Measurements from ENCODE around the gene BBX. TPM values are rescaled to one million over a fixed set of nuclear protein-coding genes. Genes with fewer than 3 reads are reported as not detected.
"Not testable (repeated sequence)": the region's sequence is repeated elsewhere in the genome, so short reads cannot be mapped to it uniquely, and the experiment has no call there.

BBX gene
- total and polyA plus RNA-seq, 4 donors, result 10.0 to 77.8 (median 45.0) TPM

DNA sequence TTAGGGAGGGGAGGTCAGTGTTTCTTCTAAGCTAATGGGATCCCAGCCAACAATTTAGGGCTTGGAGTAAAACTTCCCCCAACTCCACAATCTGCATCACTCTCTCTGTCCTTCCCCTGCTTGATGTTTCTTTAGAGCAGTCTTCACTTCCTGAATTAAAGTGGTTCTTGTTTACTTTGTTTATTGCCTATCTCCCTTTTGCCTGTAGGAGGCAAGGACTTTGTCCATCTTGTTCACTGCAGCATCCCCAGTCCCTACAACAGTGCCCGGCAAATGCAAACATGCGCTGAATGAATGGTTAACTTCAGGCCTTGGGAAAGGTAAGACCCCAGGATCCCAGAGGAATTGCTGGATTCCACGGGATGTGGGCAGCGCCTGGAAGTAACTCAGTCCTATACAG, 312.2 kb downstream of the BBX start:
- H3K4me1 ChIP-seq (ENCODE audit: control insufficient read depth in 1 of 2, insufficient read depth in 2 of 2, low read length in 2 of 2); DNase-seq; H3K9me3 ChIP-seq (ENCODE audit: control insufficient read depth, low read length); H3K27ac ChIP-seq (ENCODE audit: low read depth in 1 of 2, low read length in 2 of 2); H3K27me3 ChIP-seq (ENCODE audit: control insufficient read depth in 1 of 2, insufficient read depth in 2 of 2, low read length in 1 of 2); H3K36me3 ChIP-seq (ENCODE audit: control insufficient read depth in 1 of 2, insufficient read depth in 2 of 2, low read length in 1 of 2); ATAC-seq (ENCODE audit: low FRiP score); H3K4me3 ChIP-seq (ENCODE audit: low read length in 2 of 2); intact Hi-C loops (cut with DNase I): not testable (repeated sequence)
- WGBS, 2 donors, result 89 to 90% methylated on average over 2 to 4 of the region's 4 CpGs

DNA sequence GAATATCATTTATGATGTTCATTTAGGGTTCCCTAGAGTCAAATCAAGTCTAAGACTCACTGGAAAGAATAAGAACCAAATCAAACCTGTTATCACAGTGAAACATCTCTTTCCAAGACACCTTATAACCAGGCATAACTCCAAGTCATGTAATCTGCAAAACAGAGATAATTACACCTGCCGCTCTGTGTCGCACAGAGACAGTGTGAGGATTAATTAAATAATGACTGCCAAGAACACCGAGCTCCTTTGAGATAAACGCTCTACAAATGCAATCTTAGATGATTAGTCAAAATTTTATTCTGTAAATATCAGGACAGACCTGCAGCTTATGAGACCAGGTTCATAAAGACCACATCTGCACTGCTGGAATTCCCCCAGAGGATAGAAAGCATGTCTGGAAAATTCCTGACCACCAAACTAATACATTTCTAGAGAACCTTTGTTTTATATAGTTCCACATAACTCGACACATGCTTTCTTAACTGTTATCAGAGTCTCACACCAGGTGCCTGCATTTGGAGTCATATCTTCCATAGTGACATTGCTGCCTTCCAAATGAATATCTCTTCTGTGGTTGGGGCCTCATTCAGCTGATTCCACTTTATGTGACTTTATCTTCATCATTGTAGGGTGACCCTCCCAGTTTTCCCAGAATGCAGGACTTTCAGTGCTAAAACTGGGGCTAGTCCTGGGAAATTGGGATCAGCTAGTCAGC, 315.3 kb downstream of the BBX start:
- H3K27me3 ChIP-seq (ENCODE audit: control insufficient read depth in 1 of 2, insufficient read depth in 2 of 2, low read length in 1 of 2), result no peaks in the 10 kb centered on the region
- H3K4me3 ChIP-seq (ENCODE audit: low read length in 2 of 2), result no peak overlapping the region
- no peak for ATAC-seq (ENCODE audit: low FRiP score)
- no peaks in the 10 kb centered on the region for H3K4me1 ChIP-seq (ENCODE audit: control insufficient read depth in 1 of 2, insufficient read depth in 2 of 2, low read length in 2 of 2)
- no peaks in the 10 kb centered on the region for H3K36me3 ChIP-seq (ENCODE audit: control insufficient read depth in 1 of 2, insufficient read depth in 2 of 2, low read length in 1 of 2)
- no peaks in the 10 kb centered on the region for H3K9me3 ChIP-seq (ENCODE audit: control insufficient read depth, low read length)
- intact Hi-C loops (cut with DNase I), result no loop called here
- 88 to 89% methylated on average over 5 of the region's 5 CpGs for WGBS, 2 donors
- no peak overlapping the region for H3K27ac ChIP-seq (ENCODE audit: low read depth in 1 of 2, low read length in 2 of 2)
- DNase-seq, result no peak

DNA sequence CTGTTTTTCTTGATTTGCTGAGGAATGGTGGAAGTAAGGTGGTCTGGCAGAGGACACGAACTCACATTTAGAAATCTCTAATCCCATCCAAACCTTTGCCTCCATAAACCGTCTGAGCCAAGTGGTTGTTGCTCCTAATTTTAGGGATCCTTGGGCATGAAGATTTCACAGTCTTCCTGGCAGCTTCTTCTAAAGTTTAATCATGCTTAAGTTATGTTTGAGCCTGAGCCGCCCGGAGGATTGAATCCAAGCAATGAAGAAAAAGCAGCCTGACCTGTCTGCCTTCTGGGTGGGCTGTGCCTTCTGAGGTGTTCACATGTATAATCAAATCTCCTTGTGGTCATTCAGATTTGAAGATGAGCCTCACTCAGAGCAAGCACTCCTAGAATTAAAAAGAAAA, 319.1 kb downstream of the BBX start:
- DNase-seq (no peak), ATAC-seq (ENCODE audit: low FRiP score) (no peak)
- Histone ChIP-seq H3K27ac (ENCODE audit: low read depth in 1 of 2, low read length in 2 of 2) (no peak overlapping the region), H3K27me3 (ENCODE audit: control insufficient read depth in 1 of 2, insufficient read depth in 2 of 2, low read length in 1 of 2) (no peaks in the 10 kb centered on the region), H3K9me3 (ENCODE audit: control insufficient read depth, low read length) (no peaks in the 10 kb centered on the region), H3K4me1 (ENCODE audit: control insufficient read depth in 1 of 2, insufficient read depth in 2 of 2, low read length in 2 of 2) (peaks cover 0 to 4% of the 10 kb centered on the region in 2 donors), H3K36me3 (ENCODE audit: control insufficient read depth in 1 of 2, insufficient read depth in 2 of 2, low read length in 1 of 2) (no peaks in the 10 kb centered on the region), H3K4me3 (ENCODE audit: low read length in 2 of 2) (no peak overlapping the region)
- WGBS, 2 donors, result 9 to 10% methylated on average over 4 of the region's 4 CpGs
- intact Hi-C loops (cut with DNase I), result loop anchor here in 1 of 2 donors (10.0 kb wide), 1 partner anchor 607 kb away; no protein-coding TSS in a partner anchor

DNA sequence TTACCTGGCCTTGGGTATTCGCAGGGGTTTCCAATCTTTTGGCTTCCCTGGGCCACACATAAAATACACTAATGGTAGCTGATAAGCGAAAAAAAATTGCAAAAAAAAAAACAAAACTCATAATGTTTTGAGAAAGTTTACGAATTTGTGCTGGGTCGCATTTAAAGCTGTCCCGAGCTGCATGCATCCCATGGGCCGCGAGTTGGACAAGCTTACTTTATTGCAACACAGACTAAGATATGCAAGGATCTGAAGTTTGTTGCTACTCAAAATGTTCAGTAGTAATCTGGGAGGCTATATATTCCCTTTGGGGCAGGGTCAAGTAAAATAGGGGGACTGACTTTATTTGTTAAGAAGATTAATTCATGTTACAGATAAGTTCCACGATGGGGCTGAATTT, 320.2 kb downstream of the BBX start:
- WGBS, 2 donors, result 84 to 89% methylated on average over 8 of the region's 8 CpGs
- DNase-seq (no peak), ATAC-seq (ENCODE audit: low FRiP score) (no peak)
- Histone ChIP-seq H3K9me3 (ENCODE audit: control insufficient read depth, low read length) (no peaks in the 10 kb centered on the region), H3K4me1 (ENCODE audit: control insufficient read depth in 1 of 2, insufficient read depth in 2 of 2, low read length in 2 of 2) (peaks cover 0 to 4% of the 10 kb centered on the region in 2 donors), H3K4me3 (ENCODE audit: low read length in 2 of 2) (no peak overlapping the region), H3K36me3 (ENCODE audit: control insufficient read depth in 1 of 2, insufficient read depth in 2 of 2, low read length in 1 of 2) (no peaks in the 10 kb centered on the region), H3K27me3 (ENCODE audit: control insufficient read depth in 1 of 2, insufficient read depth in 2 of 2, low read length in 1 of 2) (no peaks in the 10 kb centered on the region), H3K27ac (ENCODE audit: low read depth in 1 of 2, low read length in 2 of 2) (no peak overlapping the region)
- intact Hi-C loops (cut with DNase I), result loop anchor here in 1 of 2 donors (10.0 kb wide), 1 partner anchor 608 kb away; no protein-coding TSS in a partner anchor

- 62 to 66% methylated on average over 11 of the region's 11 CpGs for WGBS, 2 donors
- H3K27ac ChIP-seq (ENCODE audit: low read depth in 1 of 2, low read length in 2 of 2), result no peak overlapping the region
- intact Hi-C loops (cut with DNase I), result loop anchor here (5.0 to 10.0 kb wide), 4 partner anchors 82 to 611 kb away; no protein-coding TSS in a partner anchor
- H3K4me1 ChIP-seq (ENCODE audit: control insufficient read depth in 1 of 2, insufficient read depth in 2 of 2, low read length in 2 of 2), result peaks cover 0 to 4% of the 10 kb centered on the region in 2 donors
- no peak for DNase-seq
- no peaks in the 10 kb centered on the region for H3K9me3 ChIP-seq (ENCODE audit: control insufficient read depth, low read length)
- H3K27me3 ChIP-seq (ENCODE audit: control insufficient read depth in 1 of 2, insufficient read depth in 2 of 2, low read length in 1 of 2), result no peaks in the 10 kb centered on the region
- H3K36me3 ChIP-seq (ENCODE audit: control insufficient read depth in 1 of 2, insufficient read depth in 2 of 2, low read length in 1 of 2), result no peaks in the 10 kb centered on the region
- no peak overlapping the region for H3K4me3 ChIP-seq (ENCODE audit: low read length in 2 of 2)
- ATAC-seq (ENCODE audit: low FRiP score), result no peak
Measured at GRCh38 chr3:107845380-107846278, 322.9 kb downstream of the BBX start.

- Histone ChIP-seq H3K36me3 (ENCODE audit: control insufficient read depth in 1 of 2, insufficient read depth in 2 of 2, low read length in 1 of 2) (no peaks in the 10 kb centered on the region), H3K4me3 (ENCODE audit: low read length in 2 of 2) (no peak overlapping the region), H3K27ac (ENCODE audit: low read depth in 1 of 2, low read length in 2 of 2) (no peak overlapping the region), H3K4me1 (ENCODE audit: control insufficient read depth in 1 of 2, insufficient read depth in 2 of 2, low read length in 2 of 2) (peaks cover 0 to 4% of the 10 kb centered on the region in 2 donors), H3K27me3 (ENCODE audit: control insufficient read depth in 1 of 2, insufficient read depth in 2 of 2, low read length in 1 of 2) (no peaks in the 10 kb centered on the region), H3K9me3 (ENCODE audit: control insufficient read depth, low read length) (no peaks in the 10 kb centered on the region)
- peak; percentile 83 for ATAC-seq (ENCODE audit: low FRiP score)
- intact Hi-C loops (cut with DNase I), result loop anchor here (5.0 to 10.0 kb wide), 4 partner anchors 81 to 612 kb away; no protein-coding TSS in a partner anchor
- 45 to 48% methylated on average over 10 of the region's 10 CpGs for WGBS, 2 donors
- DNase-seq, result peak; percentile 78 to 91
Measured at GRCh38 chr3:107846279-107846852, 323.6 kb downstream of the BBX start.

GRCh38 chr3:107847791-107848190, 325.0 kb downstream of the BBX start:
- 89 to 92% methylated on average over 8 of the region's 8 CpGs for WGBS, 2 donors
- Histone ChIP-seq H3K4me1 (ENCODE audit: control insufficient read depth in 1 of 2, insufficient read depth in 2 of 2, low read length in 2 of 2) (peaks cover 0 to 4% of the 10 kb centered on the region in 2 donors), H3K27me3 (ENCODE audit: control insufficient read depth in 1 of 2, insufficient read depth in 2 of 2, low read length in 1 of 2) (no peaks in the 10 kb centered on the region), H3K9me3 (ENCODE audit: control insufficient read depth, low read length) (peaks cover 2% of the 10 kb centered on the region), H3K27ac (ENCODE audit: low read depth in 1 of 2, low read length in 2 of 2) (no peak overlapping the region), H3K4me3 (ENCODE audit: low read length in 2 of 2) (no peak overlapping the region), H3K36me3 (ENCODE audit: control insufficient read depth in 1 of 2, insufficient read depth in 2 of 2, low read length in 1 of 2) (no peaks in the 10 kb centered on the region)
- ATAC-seq (ENCODE audit: low FRiP score), result no peak
- no peak for DNase-seq
- intact Hi-C loops (cut with DNase I), result loop anchor here (5.0 to 10.0 kb wide), 4 partner anchors 80 to 613 kb away; no protein-coding TSS in a partner anchor

DNA sequence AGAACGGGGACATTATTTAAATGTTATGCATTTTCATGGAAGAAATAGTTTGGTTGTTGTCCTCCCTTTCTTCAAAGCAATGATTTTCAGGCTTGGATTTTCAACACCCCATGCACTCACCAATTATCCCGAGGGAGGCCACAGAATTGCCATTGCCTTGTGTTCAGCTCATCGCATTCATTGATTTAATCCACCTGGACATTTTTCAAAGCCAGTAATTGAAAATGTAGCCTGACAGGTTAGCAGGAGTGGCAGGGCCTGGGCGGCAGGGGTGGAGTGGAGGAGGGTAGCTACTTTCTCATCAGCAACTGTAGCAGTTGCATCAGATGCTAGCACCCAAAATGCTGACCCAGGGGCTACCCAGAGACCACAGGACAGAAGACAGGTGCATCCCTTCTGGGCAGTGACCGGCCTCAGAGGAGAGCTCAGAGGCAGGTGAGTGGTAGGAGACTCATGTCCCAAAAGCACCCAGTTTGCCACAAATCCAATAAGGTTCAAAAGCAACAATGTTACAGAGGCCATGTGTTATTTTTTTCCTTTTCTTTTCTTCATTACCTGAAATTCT, 325.7 kb downstream of the BBX start:
- DNase-seq (no peak), ATAC-seq (ENCODE audit: low FRiP score) (no peak)
- intact Hi-C loops (cut with DNase I), result loop anchor here (5.0 to 10.0 kb wide), 4 partner anchors 79 to 614 kb away; no protein-coding TSS in a partner anchor
- 91 to 93% methylated on average over 5 of the region's 5 CpGs for WGBS, 2 donors
- Histone ChIP-seq H3K4me3 (ENCODE audit: low read length in 2 of 2) (no peak overlapping the region), H3K27me3 (ENCODE audit: control insufficient read depth in 1 of 2, insufficient read depth in 2 of 2, low read length in 1 of 2) (no peaks in the 10 kb centered on the region), H3K27ac (ENCODE audit: low read depth in 1 of 2, low read length in 2 of 2) (no peak overlapping the region), H3K9me3 (ENCODE audit: control insufficient read depth, low read length) (peaks cover 2% of the 10 kb centered on the region), H3K36me3 (ENCODE audit: control insufficient read depth in 1 of 2, insufficient read depth in 2 of 2, low read length in 1 of 2) (no peaks in the 10 kb centered on the region), H3K4me1 (ENCODE audit: control insufficient read depth in 1 of 2, insufficient read depth in 2 of 2, low read length in 2 of 2) (peaks cover 0 to 4% of the 10 kb centered on the region in 2 donors)

Measured in aorta (tissue), 5 donors.